ENCODE results near the gene XKR3. TPM values are rescaled to one million over a fixed set of nuclear protein-coding genes. Genes with fewer than 3 reads are reported as not detected.

XKR3 gene
- not detected in 2 replicates for total RNA-seq

DNA sequence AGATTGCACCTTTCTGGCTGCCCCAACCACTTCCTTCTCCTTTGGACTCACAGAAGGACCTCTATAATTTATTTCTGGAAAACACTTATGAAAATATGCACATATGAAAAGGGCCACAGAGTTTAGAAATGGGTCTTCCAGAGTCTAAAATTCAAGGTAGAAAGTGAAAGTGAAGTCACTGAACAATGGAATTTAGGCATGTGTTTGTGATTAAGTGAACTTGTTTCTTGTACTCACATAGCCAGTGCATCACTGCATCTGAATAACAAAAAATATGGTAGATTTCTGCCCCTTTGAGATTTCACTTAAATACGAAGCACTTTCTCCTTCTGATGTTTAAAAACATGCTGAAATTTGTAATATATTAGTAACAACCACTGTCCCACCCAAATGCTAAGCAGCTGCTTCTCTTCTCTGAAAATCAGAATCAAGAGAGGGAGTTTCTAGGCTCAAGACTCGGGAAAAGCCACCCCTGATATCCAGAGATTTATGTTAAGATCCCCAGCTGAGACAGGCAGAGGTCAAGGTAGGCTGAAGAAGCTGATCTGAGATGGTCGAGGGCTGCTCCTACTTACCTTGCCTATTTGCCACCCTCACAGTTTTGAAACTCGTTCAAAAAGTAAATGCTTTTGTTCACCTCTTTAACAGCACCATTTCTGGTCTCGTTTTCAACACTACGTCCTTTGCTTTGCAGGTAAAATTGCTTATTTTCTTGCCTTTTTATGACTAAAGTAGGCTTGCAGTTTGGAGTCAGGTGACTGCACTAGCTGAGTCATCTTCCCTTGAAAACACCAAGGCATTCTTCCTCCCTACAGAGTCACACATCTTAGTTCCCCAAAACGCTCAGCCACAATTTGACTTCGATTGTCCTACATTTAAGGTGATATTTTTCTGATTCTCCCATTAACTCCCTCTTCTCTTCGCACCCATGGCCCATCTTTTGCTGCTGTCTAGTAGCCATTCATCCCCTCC lies at the start of gene XKR3:
Gene XKR3, minus strand, starts transcription at position 696 of the 972 bp plus-strand sequence. CDS start 17,338 bp downstream, outside the sequence.

Other genes with a start within 250 kb of the XKR3 start
- not detected in 2 replicates for gene CCT8L2, start 232.6 kb downstream of the XKR3 start, total RNA-seq
- gene GAB4, start 182.8 kb upstream of the XKR3 start, total RNA-seq: not detected in 2 replicates

Measured in cardiac atrium fibroblast (primary cell).